SW 1271 (cell line): ENCODE results near the gene ASB2.

ENCODE experiments used
- DNase-seq, 2 experiments: peaks; one replicate each; lab custom pipeline; 2025; lab: John Stamatoyannopoulos, UW

ASB2 gene

GRCh38 chr14:93976477-93977057 lies at the start of gene ASB2:
TSS of gene ASB2 (minus strand) at chr14:93976570. CDS start at chr14:93964539, 12,031 bp downstream.
- no peak for DNase-seq

GRCh38 chr14:94025720-94026119 lies 49.4 kb upstream of the ASB2 start:
- no peak for DNase-seq

- DNase-seq, result no peak
These were observed 48.2 kb upstream of the ASB2 start for GRCh38 chr14:94024549-94024948.

- DNase-seq, result no peak
These were observed 46.4 kb upstream of the ASB2 start for GRCh38 chr14:94022532-94023411.

- no peak for DNase-seq
These were observed 45.2 kb upstream of the ASB2 start for GRCh38 chr14:94021416-94022157.

GRCh38 chr14:94021001-94021400 lies 44.6 kb upstream of the ASB2 start:
- DNase-seq, result no peak

GRCh38 chr14:94020267-94020666 lies 43.9 kb upstream of the ASB2 start:
- no peak for DNase-seq

GRCh38 chr14:94019329-94019728 lies 43.0 kb upstream of the ASB2 start:
- DNase-seq, result no peak

- DNase-seq, result no peak
These were observed 41.9 kb upstream of the ASB2 start for GRCh38 chr14:94018308-94018707.

GRCh38 chr14:94016446-94016976 lies 40.1 kb upstream of the ASB2 start:
- no peak for DNase-seq

- no peak for DNase-seq
These were observed 38.9 kb upstream of the ASB2 start for GRCh38 chr14:94015223-94015622.

- DNase-seq, result no peak
These were observed 38.0 kb upstream of the ASB2 start for GRCh38 chr14:94014382-94014781.

GRCh38 chr14:94011795-94012194 lies 35.4 kb upstream of the ASB2 start:
- no peak for DNase-seq

- DNase-seq, result no peak
These were observed 34.3 kb upstream of the ASB2 start for GRCh38 chr14:94010625-94011024.

- DNase-seq, result no peak
These were observed 33.4 kb upstream of the ASB2 start for GRCh38 chr14:94009767-94010166.

- no peak for DNase-seq
These were observed 31.9 kb upstream of the ASB2 start for GRCh38 chr14:94008234-94008633.

- peak in 1 of 2 experiments; percentile 5 for DNase-seq
These were observed 29.1 kb upstream of the ASB2 start for GRCh38 chr14:94005324-94006073.

GRCh38 chr14:94004015-94004414 lies 27.6 kb upstream of the ASB2 start:
- DNase-seq, result no peak

GRCh38 chr14:94003397-94003796 lies 27.0 kb upstream of the ASB2 start:
- no peak for DNase-seq

- DNase-seq, result peak; percentile 30 to 74
These were observed 25.4 kb upstream of the ASB2 start for GRCh38 chr14:94001501-94002396.

- DNase-seq, result no peak
These were observed 24.6 kb upstream of the ASB2 start for GRCh38 chr14:94001016-94001415.
